ENCODE results near the gene RASA1. TPM values are rescaled to one million over a fixed set of nuclear protein-coding genes. Genes with fewer than 3 reads are reported as not detected.

The RASA1 gene
- polyA plus RNA-seq, 1 experiment: 19.8 TPM

- no peak for DNase-seq (ENCODE audit: low read depth)
- CTCF ChIA-PET: interaction anchor here (0.8 to 2.1 kb wide), 5 partner anchors 9 to 329 kb away, joined by 3 to 31 read pairs (median 7); no protein-coding TSS in a partner anchor
- Histone ChIP-seq H3K27me3 (ENCODE audit: control insufficient read depth, insufficient read depth, low read length) (no peaks in the 10 kb centered on the region), H3K36me3 (ENCODE audit: control insufficient read depth, insufficient read depth, low read length) (peaks cover 5% of the 10 kb centered on the region), H3K4me3 (ENCODE audit: low read depth, low read length) (no peak overlapping the region)
- no peak for TF ChIP-seq CTCF (IDR thresholded peaks at IDR 0.05; ENCODE audit: insufficient read depth, low read depth, low read length)
- POLR2A ChIA-PET: no interaction called here
Measured at GRCh38 chr5:87398981-87399614, 131.4 kb downstream of the RASA1 start.

- POLR2A ChIA-PET: interaction anchor here (0.6 to 1.1 kb wide), 2 partner anchors 328 to 330 kb away, joined by 3 to 4 read pairs; no protein-coding TSS in a partner anchor
- Histone ChIP-seq H3K27me3 (ENCODE audit: control insufficient read depth, insufficient read depth, low read length) (no peaks in the 10 kb centered on the region), H3K36me3 (ENCODE audit: control insufficient read depth, insufficient read depth, low read length) (peaks cover 5% of the 10 kb centered on the region), H3K4me3 (ENCODE audit: low read depth, low read length) (no peak overlapping the region)
- CTCF ChIA-PET: interaction anchor here (0.7 to 2.1 kb wide), 6 partner anchors 10 to 329 kb away, joined by 3 to 31 read pairs (median 6); no protein-coding TSS in a partner anchor
- no peak for DNase-seq (ENCODE audit: low read depth)
- TF ChIP-seq CTCF (IDR thresholded peaks at IDR 0.05; ENCODE audit: insufficient read depth, low read depth, low read length): no peak
Measured at GRCh38 chr5:87399720-87400119, 132.0 kb downstream of the RASA1 start.

- no peak for DNase-seq (ENCODE audit: low read depth)
- Histone ChIP-seq H3K4me3 (ENCODE audit: low read depth, low read length) (no peak overlapping the region), H3K27me3 (ENCODE audit: control insufficient read depth, insufficient read depth, low read length) (no peaks in the 10 kb centered on the region), H3K36me3 (ENCODE audit: control insufficient read depth, insufficient read depth, low read length) (peaks cover 5% of the 10 kb centered on the region)
- ChIA-PET CTCF (interaction anchor here (0.7 to 2.1 kb wide), 5 partner anchors 10 to 330 kb away, joined by 3 to 31 read pairs (median 7); no protein-coding TSS in a partner anchor), POLR2A (interaction anchor here (0.6 to 1.1 kb wide), 3 partner anchors 10 to 330 kb away, joined by 3 to 5 read pairs (median 4); no protein-coding TSS in a partner anchor)
- peak; percentile 51 for TF ChIP-seq CTCF (IDR thresholded peaks at IDR 0.05; ENCODE audit: insufficient read depth, low read depth, low read length)
Measured at GRCh38 chr5:87400305-87400899, 132.7 kb downstream of the RASA1 start.

- no peak for DNase-seq (ENCODE audit: low read depth)
- no peak overlapping the region for H3K4me3 ChIP-seq (ENCODE audit: low read depth, low read length)
- CTCF ChIA-PET: interaction anchor here (1.1 to 2.1 kb wide), 2 partner anchors 29 to 331 kb away, joined by 3 to 31 read pairs; no protein-coding TSS in a partner anchor
- no peak for TF ChIP-seq CTCF (IDR thresholded peaks at IDR 0.05; ENCODE audit: insufficient read depth, low read depth, low read length)
- no peaks in the 10 kb centered on the region for H3K27me3 ChIP-seq (ENCODE audit: control insufficient read depth, insufficient read depth, low read length)
- peaks cover 5% of the 10 kb centered on the region for H3K36me3 ChIP-seq (ENCODE audit: control insufficient read depth, insufficient read depth, low read length)
- POLR2A ChIA-PET: no interaction called here
Measured at GRCh38 chr5:87401626-87402025, 133.9 kb downstream of the RASA1 start.

GRCh38 chr5:87403409-87403808 is 135.7 kb downstream of the RASA1 start:
- ChIA-PET CTCF (interaction anchor here (1.2 kb wide), 1 partner anchor 18 kb away, joined by 3 read pairs; no protein-coding TSS in a partner anchor), POLR2A (no interaction called here)
- no peak for TF ChIP-seq CTCF (IDR thresholded peaks at IDR 0.05; ENCODE audit: insufficient read depth, low read depth, low read length)
- peaks cover 9% of the 10 kb centered on the region for H3K36me3 ChIP-seq (ENCODE audit: control insufficient read depth, insufficient read depth, low read length)
- H3K4me3 ChIP-seq (ENCODE audit: low read depth, low read length): no peak overlapping the region
- no peak for DNase-seq (ENCODE audit: low read depth)
- H3K27me3 ChIP-seq (ENCODE audit: control insufficient read depth, insufficient read depth, low read length): no peaks in the 10 kb centered on the region
